Stomach smooth muscle (tissue), 2 donors: ENCODE measurements around the gene CENPP.

ENCODE experiments used
- H3K27ac ChIP-seq: one replicate; pipeline ENCODE4 v1.7.0; 2013; ENCODE audit warnings: mild to moderate bottlenecking, low read length, inconsistent platforms
- H3K27me3 ChIP-seq, 2 donors: one replicate each; pipeline ENCODE4 v1.7.0; 2013; ENCODE audit warnings: low read length in 2 of 2; ENCODE audit not compliant: insufficient read depth in 2 of 2, control insufficient read depth in 1 of 2
- H3K36me3 ChIP-seq, 2 donors: one replicate each; pipeline ENCODE4 v1.7.0; 2013; ENCODE audit warnings: low read length in 2 of 2; ENCODE audit not compliant: control insufficient read depth in 2 of 2, insufficient read depth in 2 of 2
- H3K4me1 ChIP-seq: one replicate; pipeline ENCODE4 v1.7.0; 2013; ENCODE audit warnings: low read length; ENCODE audit not compliant: control insufficient read depth, insufficient read depth
- H3K4me3 ChIP-seq, 2 donors: one replicate each; pipeline ENCODE4 v1.7.0; 2013; ENCODE audit warnings: low read length in 2 of 2
- H3K9ac ChIP-seq, 2 donors: one replicate each; pipeline ENCODE4 v1.7.0; 2013; ENCODE audit warnings: low read length in 2 of 2, mild to moderate bottlenecking in 1 of 2
- H3K9me3 ChIP-seq, 2 donors: one replicate each; pipeline ENCODE4 v1.7.0; 2013; ENCODE audit warnings: low read length in 2 of 2; ENCODE audit not compliant: control insufficient read depth in 2 of 2
- donor health status: healthy.
- donor health status: Pancreatic carcinoma.

Gene CENPP

DNA sequence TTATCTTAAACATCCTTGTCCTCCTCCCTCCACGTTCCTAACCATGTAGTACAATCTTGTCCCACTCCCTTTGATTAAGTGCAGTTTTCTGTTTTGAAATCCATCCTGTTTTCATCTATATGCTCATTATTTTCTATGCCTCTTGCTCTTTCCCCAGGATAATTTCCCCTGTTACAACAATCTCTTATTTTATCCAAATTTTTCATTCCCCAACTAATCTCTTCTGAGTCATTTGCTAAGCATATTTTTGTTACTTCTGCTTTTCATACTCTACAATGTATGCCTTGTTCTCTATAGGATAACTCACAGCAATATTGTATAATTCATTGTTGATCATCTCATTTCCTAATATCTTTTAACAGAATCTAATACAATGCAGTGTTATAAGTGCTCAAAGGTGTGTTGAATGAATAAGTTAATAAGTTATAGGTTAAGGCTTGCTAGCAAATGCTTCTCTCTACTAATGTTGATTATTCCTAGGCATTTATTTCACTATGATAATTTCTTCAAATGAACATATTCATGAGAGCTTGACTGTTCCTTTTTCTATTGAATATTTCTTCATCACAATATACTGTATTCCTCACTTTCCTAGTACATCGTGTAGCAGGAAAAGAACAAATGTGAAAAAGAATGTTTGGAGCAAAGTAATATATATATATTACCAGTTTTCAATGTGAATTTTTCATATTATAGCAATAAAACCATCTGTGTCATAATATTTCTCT lies 97.0 kb downstream of the CENPP start:
- Histone ChIP-seq H3K4me1 (no peaks in the 10 kb centered on the region), H3K27ac (no peak overlapping the region), H3K36me3 (no peaks in the 10 kb centered on the region), H3K9me3 (no peaks in the 10 kb centered on the region), H3K9ac (no peak overlapping the region), H3K27me3 (no peaks in the 10 kb centered on the region), H3K4me3 (peak overlapping the region in 1 of 2 donors; percentile 16)

GRCh38 chr9:92423612-92424011 lies 97.9 kb downstream of the CENPP start:
- Histone ChIP-seq H3K4me1 (no peaks in the 10 kb centered on the region), H3K4me3 (no peak overlapping the region), H3K36me3 (no peaks in the 10 kb centered on the region), H3K9me3 (no peaks in the 10 kb centered on the region), H3K9ac (no peak overlapping the region), H3K27me3 (no peaks in the 10 kb centered on the region), H3K27ac (no peak overlapping the region)

DNA sequence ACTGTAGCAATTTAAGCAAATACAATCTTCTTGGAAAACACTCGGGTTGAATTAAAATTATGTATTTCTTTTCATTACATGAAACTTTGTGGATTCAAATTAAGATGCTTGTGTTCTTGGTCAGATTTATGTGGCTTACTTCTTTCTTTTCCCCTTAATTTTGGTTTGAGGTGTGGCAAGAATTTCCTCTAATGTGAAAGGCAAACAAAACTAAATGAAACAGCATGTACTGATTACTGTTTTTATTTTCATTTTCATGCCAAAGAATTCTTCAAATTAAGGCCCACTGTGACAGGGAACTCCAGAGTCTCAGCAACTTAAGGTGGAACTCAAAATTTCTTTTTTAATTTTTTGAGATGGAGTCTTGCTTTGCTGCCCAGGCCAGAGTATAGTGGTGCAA lies 98.6 kb downstream of the CENPP start, which contains the start of gene OMD:
TSS of gene OMD (minus strand) at position 132 of the 400 bp plus-strand sequence. CDS start 6,913 bp downstream, outside the sequence.
- no peak within 1 kb of the TSS for H3K27ac ChIP-seq
- no peaks in the 10 kb centered on the region for H3K36me3 ChIP-seq
- H3K9me3 ChIP-seq = no peaks in the 10 kb centered on the region
- no peaks in the 10 kb centered on the region for H3K4me1 ChIP-seq
- no peak within 1 kb of the TSS for H3K9ac ChIP-seq
- peak within 1 kb of the TSS in 1 of 2 donors; percentile 10 for H3K4me3 ChIP-seq
- H3K27me3 ChIP-seq = no peaks in the 10 kb centered on the region

- Histone ChIP-seq H3K27ac (no peak overlapping the region), H3K4me3 (no peak overlapping the region), H3K4me1 (no peaks in the 10 kb centered on the region), H3K9ac (no peak overlapping the region), H3K27me3 (no peaks in the 10 kb centered on the region), H3K36me3 (no peaks in the 10 kb centered on the region), H3K9me3 (no peaks in the 10 kb centered on the region)
Observed at GRCh38 chr9:92425474-92425873, 99.7 kb downstream of the CENPP start.

DNA sequence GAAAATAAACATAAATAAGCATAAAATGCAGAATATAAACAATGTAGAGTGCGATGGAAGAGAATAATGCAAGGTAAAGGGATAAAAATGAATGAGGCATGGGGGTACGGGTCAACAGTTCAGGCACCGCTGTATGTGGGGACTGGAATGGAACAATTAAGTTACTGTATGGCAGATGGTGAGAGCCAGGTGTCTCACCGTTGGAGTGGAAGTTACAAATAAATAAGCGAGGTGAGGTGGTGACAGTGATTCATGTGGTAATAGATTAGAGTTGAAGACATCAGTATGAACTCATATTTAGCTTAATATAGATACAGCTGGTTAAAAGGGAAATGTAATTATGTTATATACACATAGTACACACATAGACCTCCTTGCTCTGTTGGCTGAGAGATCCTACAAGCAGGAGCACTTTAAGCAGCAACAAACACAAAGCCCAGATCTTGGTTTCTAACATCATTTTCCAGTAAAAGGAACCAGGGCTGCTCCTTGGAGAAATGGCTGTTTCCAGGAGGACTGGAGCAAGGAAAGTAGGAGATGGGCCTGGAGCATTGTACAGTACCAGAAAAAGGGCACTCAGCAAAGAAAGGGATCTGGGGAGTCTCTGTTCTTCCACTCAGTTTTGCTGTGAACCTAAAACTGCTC lies 100.9 kb downstream of the CENPP start:
- no peaks in the 10 kb centered on the region for H3K27me3 ChIP-seq
- no peaks in the 10 kb centered on the region for H3K36me3 ChIP-seq
- no peaks in the 10 kb centered on the region for H3K4me1 ChIP-seq
- peak overlapping the region; percentile 24 for H3K27ac ChIP-seq
- peak overlapping the region in 1 of 2 donors; percentile 29 for H3K9ac ChIP-seq
- H3K9me3 ChIP-seq = no peaks in the 10 kb centered on the region
- no peak overlapping the region for H3K4me3 ChIP-seq

GRCh38 chr9:92429836-92430235 lies 104.1 kb downstream of the CENPP start:
- H3K27me3 ChIP-seq = no peaks in the 10 kb centered on the region
- no peak overlapping the region for H3K27ac ChIP-seq
- H3K9ac ChIP-seq = no peak overlapping the region
- no peaks in the 10 kb centered on the region for H3K36me3 ChIP-seq
- no peaks in the 10 kb centered on the region for H3K9me3 ChIP-seq
- H3K4me1 ChIP-seq = no peaks in the 10 kb centered on the region
- no peak overlapping the region for H3K4me3 ChIP-seq

DNA sequence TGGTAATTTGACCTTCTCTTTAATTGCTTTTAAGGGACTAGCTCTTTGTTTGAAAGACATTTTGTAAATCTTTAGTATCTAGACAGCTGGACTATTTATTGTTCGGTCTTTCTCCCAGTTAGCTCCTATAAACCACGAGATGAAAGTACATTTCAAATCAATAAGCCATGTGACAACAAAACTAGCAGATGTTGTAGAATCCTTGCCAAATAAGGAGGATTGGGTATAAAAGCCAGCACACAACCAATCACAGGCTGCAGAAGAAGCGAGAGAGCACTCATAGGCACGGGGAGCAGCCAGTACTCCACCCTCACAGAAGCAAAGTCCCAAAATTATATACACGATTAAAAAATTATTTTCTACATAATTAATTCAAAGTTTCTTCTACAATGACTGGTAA lies 106.6 kb downstream of the CENPP start:
- Histone ChIP-seq H3K4me3 (no peak overlapping the region), H3K9me3 (no peaks in the 10 kb centered on the region), H3K27me3 (no peaks in the 10 kb centered on the region), H3K9ac (no peak overlapping the region), H3K36me3 (no peaks in the 10 kb centered on the region), H3K4me1 (no peaks in the 10 kb centered on the region), H3K27ac (no peak overlapping the region)

GRCh38 chr9:92432972-92433548 lies 107.3 kb downstream of the CENPP start:
- Histone ChIP-seq H3K4me1 (no peaks in the 10 kb centered on the region), H3K9ac (no peak overlapping the region), H3K27me3 (no peaks in the 10 kb centered on the region), H3K36me3 (no peaks in the 10 kb centered on the region), H3K9me3 (no peaks in the 10 kb centered on the region), H3K4me3 (no peak overlapping the region), H3K27ac (no peak overlapping the region)

GRCh38 chr9:92435263-92435662 lies 109.5 kb downstream of the CENPP start:
- Histone ChIP-seq H3K27me3 (no peaks in the 10 kb centered on the region), H3K9ac (no peak overlapping the region), H3K4me3 (no peak overlapping the region), H3K27ac (no peak overlapping the region), H3K4me1 (no peaks in the 10 kb centered on the region), H3K9me3 (no peaks in the 10 kb centered on the region), H3K36me3 (no peaks in the 10 kb centered on the region)

DNA sequence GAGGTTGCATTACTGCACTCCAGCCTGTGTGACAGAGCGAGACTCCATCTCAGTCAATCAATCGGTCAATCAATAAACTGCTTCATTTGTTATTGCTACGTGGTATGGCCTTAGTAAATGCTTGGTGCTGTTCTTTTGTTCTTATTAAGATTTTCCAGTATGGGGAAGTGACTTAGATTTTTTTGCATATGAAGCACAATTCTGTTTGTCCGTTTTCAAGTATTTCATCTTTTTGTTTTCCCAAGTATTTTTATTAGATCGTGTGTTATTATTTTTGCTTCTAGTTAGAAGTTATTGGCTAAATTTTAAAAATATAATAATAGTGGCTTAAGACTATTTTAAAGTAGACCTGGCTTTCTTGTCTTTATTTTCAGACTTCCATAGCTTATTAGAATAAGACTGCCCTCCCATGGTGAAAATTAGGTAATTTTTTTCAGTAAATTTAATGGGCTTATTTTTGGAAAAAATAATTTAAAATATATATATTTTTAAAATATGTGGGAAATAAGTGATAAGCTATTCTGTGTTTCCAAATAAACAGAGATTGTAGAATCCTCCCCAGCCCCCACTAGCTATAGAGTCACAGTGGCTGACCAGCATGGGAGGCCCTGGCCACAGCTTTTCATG lies 113.3 kb downstream of the CENPP start:
- Histone ChIP-seq H3K4me1 (no peaks in the 10 kb centered on the region), H3K9me3 (no peaks in the 10 kb centered on the region), H3K36me3 (no peaks in the 10 kb centered on the region), H3K27ac (no peak overlapping the region), H3K9ac (no peak overlapping the region), H3K27me3 (no peaks in the 10 kb centered on the region), H3K4me3 (no peak overlapping the region)
